ENCODE data around the gene TMA7B.

The TMA7B gene

DNA sequence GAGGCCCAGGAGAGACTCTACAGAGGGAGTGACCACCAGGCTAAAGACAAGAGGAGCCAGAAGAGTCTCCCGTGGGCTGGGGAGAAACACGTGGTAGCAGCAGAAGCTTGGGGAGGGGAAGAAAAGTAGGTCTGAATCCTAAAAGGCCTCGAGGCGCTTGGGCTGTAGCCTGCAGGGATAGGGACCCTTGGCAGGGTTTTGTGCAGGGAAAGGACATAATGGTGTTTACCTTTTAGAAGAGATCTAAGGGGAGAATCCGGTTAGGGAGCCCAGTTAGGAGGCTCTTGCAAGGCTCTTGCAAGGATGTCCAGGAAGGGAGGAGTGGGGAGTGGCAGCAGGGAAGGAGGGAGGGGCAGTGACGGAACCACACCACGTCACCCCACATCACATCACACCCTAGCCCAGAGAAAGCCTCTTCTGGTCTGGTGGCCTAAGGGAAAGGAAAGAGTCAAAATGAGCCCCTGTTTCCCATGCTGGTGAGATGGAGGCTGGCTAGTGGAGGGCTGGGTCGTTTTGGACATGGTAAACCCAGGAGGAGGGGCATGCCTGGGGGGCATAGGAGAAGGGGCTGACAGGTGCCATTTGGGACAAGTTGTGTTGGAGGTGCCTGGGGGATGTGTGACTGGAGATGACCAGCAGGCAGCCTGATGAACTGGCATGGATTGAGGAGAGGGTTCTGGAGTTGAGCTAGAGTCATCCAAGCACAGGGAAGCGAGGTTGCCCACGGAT is 28.4 kb downstream of the TMA7B start:
- no peak overlapping the region for H2AFZ ChIP-seq
- H3K27me3 ChIP-seq (ENCODE audit: control insufficient read depth, insufficient read depth, low read length), result no peaks in the 10 kb centered on the region
- H3K4me1 ChIP-seq, result peaks cover 3% of the 10 kb centered on the region
- no peak overlapping the region for H3K4me2 ChIP-seq (ENCODE audit: low read length)
- H3K79me2 ChIP-seq, result no peaks in the 10 kb centered on the region
- H3K4me3 ChIP-seq (ENCODE audit: low read depth, low read length), result no peak overlapping the region
- H3K9ac ChIP-seq, result no peak overlapping the region
- no peaks in the 10 kb centered on the region for H3K9me3 ChIP-seq (ENCODE audit: control insufficient read depth, low read length)
- no peaks in the 10 kb centered on the region for H3K36me3 ChIP-seq (ENCODE audit: control insufficient read depth, insufficient read depth, low read length)
- TF ChIP-seq, protein P1, sequence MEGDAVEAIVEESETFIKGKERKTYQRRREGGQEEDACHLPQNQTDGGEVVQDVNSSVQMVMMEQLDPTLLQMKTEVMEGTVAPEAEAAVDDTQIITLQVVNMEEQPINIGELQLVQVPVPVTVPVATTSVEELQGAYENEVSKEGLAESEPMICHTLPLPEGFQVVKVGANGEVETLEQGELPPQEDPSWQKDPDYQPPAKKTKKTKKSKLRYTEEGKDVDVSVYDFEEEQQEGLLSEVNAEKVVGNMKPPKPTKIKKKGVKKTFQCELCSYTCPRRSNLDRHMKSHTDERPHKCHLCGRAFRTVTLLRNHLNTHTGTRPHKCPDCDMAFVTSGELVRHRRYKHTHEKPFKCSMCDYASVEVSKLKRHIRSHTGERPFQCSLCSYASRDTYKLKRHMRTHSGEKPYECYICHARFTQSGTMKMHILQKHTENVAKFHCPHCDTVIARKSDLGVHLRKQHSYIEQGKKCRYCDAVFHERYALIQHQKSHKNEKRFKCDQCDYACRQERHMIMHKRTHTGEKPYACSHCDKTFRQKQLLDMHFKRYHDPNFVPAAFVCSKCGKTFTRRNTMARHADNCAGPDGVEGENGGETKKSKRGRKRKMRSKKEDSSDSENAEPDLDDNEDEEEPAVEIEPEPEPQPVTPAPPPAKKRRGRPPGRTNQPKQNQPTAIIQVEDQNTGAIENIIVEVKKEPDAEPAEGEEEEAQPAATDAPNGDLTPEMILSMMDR (IDR thresholded peaks at IDR 0.05), result no peak
- no peak overlapping the region for H3K27ac ChIP-seq

DNA sequence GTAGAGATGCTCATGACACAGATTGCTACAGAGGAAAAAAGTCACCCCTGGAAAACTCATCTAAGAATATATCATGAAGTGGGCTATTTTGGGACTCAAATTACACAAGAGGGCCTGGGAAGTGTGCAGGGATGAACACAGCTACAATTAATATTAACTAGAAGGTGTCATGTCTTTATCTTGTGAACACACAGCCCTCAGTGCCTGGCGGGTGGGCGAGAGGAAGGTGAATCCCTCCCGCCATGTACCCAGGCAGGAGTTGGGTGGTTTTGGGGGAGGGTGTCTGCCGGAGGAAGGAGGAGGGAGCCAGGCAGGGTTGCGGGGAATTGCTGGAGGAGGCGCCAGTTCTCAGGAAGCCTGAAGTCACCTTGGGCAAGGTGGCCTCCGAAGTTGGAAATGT is 29.4 kb downstream of the TMA7B start:
- Histone ChIP-seq H2AFZ (no peak overlapping the region), H3K9me3 (ENCODE audit: control insufficient read depth, low read length) (no peaks in the 10 kb centered on the region), H3K4me1 (peaks cover 3% of the 10 kb centered on the region), H3K79me2 (no peaks in the 10 kb centered on the region), H3K36me3 (ENCODE audit: control insufficient read depth, insufficient read depth, low read length) (no peaks in the 10 kb centered on the region), H3K4me2 (ENCODE audit: low read length) (no peak overlapping the region), H3K27ac (no peak overlapping the region), H3K27me3 (ENCODE audit: control insufficient read depth, insufficient read depth, low read length) (no peaks in the 10 kb centered on the region), H3K9ac (no peak overlapping the region), H3K4me3 (ENCODE audit: low read depth, low read length) (no peak overlapping the region)
- TF ChIP-seq, protein P1 (IDR thresholded peaks at IDR 0.05), result no peak

DNA sequence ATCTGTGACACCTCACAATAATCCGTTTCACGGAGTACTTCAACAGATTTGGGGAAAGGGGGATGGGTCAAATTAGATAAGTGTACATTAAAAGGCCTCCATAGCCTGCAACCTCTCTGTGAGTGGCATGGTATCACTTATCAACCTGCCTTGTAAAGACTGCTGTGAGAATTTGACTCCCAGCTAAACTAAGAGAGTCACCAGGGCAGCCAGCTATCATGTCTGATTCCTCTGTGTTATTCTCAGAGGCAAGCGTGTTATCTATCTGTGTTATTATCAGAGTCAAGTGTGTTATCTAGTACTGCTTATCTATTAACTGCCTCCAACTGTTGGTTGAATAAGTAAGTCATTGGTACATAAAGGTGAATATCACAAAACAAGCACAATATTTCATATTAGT is 30.5 kb downstream of the TMA7B start:
- Histone ChIP-seq H3K4me2 (ENCODE audit: low read length) (no peak overlapping the region), H3K4me3 (ENCODE audit: low read depth, low read length) (no peak overlapping the region), H3K79me2 (no peaks in the 10 kb centered on the region), H3K9me3 (ENCODE audit: control insufficient read depth, low read length) (no peaks in the 10 kb centered on the region), H3K27ac (no peak overlapping the region), H3K4me1 (peaks cover 3% of the 10 kb centered on the region), H2AFZ (no peak overlapping the region), H3K27me3 (ENCODE audit: control insufficient read depth, insufficient read depth, low read length) (no peaks in the 10 kb centered on the region), H3K9ac (no peak overlapping the region), H3K36me3 (ENCODE audit: control insufficient read depth, insufficient read depth, low read length) (no peaks in the 10 kb centered on the region)
- TF ChIP-seq, protein P1 (IDR thresholded peaks at IDR 0.05), result no peak

DNA sequence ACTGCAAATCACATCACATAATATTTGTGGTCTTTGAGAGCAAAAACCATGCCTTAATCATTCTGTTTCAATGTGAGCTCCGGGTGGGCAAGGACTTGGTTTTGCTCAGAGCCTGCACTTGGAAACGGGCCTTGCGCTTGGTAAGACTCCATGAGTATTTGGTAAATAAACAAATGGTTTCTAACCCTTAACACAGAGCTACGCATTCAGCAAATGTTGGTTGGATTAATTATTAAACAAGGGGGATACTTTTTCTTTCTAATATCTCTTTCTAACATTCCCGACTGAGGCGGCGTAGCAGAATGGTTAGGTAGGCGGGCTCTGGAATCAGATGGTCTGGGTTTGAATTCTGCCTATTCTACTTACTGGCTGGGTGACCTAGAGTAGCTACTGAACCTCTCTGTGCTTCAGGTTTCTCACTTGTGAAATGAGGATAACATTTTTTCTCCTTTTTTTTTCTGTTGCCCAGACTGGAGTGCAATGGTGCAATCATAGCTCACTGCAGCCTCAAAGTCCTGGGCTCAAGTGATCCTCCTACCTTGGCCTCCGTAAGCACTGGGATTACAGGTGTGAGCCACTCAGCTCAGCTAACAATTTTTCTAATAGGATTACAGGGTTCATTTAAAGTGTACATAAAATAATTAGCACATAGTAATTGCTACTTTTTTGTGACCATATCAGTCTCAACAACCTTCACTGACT is 31.1 kb downstream of the TMA7B start:
- H3K4me3 ChIP-seq (ENCODE audit: low read depth, low read length), result no peak overlapping the region
- TF ChIP-seq, protein P1 (IDR thresholded peaks at IDR 0.05), result no peak
- no peak overlapping the region for H3K27ac ChIP-seq

More for the DNA sequence above, 31.1 kb downstream of the TMA7B start:
- H3K79me2 ChIP-seq, result no peaks in the 10 kb centered on the region
- no peaks in the 10 kb centered on the region for H3K9me3 ChIP-seq (ENCODE audit: control insufficient read depth, low read length)
- H3K9ac ChIP-seq, result no peak overlapping the region
- H3K4me1 ChIP-seq, result peaks cover 3% of the 10 kb centered on the region
- no peaks in the 10 kb centered on the region for H3K36me3 ChIP-seq (ENCODE audit: control insufficient read depth, insufficient read depth, low read length)
- H3K27me3 ChIP-seq (ENCODE audit: control insufficient read depth, insufficient read depth, low read length), result no peaks in the 10 kb centered on the region
- no peak overlapping the region for H3K4me2 ChIP-seq (ENCODE audit: low read length)
- no peak overlapping the region for H2AFZ ChIP-seq

All from parathyroid adenoma (tissue), 2 donors.